Fibroblast of upper back skin (primary cell): ENCODE data around the gene BHLHA15.

Experiments used
- DNase-seq: peaks from one replicate; pipeline ENCODE4 v3.0.0-alpha.2; 2013

BHLHA15 gene

DNA sequence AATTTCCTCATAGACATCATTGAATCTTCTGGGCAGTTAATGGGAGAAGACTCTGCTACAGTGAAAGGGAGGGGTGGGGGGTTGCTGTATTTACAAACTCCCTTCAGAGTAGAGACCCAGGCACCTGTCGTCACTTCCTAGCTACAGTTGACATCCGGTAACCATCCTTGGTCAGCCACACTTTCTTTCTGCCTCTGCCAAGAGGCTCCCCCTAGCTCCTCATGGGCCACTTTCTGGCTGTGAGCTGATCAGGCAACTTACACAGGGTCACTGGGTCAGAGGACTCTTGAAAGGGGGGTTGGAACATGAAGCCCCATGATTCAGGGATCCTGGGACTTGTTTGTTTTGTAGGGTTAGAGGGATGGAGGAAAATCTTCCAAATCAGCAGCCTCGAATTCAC is 39.5 kb downstream of the BHLHA15 start:
- DNase-seq: no peak

DNA sequence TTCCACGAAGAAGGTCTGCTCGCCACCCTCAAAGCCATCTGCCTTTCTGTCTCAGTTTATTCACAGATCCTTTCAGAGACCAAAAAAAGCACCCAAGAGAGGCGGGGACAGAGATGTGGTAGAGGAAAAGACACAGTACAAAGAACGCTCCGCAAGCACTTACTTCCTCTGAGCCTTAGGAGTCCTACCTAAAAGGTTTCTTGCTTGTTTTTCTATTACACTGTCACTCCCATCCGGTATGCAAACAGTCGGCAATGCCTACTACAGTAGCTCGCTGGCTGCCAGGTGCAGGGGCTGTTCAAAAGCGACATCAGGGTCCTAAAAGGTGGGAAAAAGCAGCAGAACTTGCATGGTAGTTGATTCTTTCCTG is 40.0 kb downstream of the BHLHA15 start:
- no peak for DNase-seq

GRCh38 chr7:98251601-98252424 is 40.6 kb downstream of the BHLHA15 start, which contains the start of gene TECPR1:
Gene TECPR1, minus strand, starts transcription at chr7:98252232. Its CDS starts 6,086 bp downstream, at chr7:98246146.
- DNase-seq: peak; percentile 84

GRCh38 chr7:98252425-98253054 is 41.3 kb downstream of the BHLHA15 start:
- DNase-seq: no peak

DNA sequence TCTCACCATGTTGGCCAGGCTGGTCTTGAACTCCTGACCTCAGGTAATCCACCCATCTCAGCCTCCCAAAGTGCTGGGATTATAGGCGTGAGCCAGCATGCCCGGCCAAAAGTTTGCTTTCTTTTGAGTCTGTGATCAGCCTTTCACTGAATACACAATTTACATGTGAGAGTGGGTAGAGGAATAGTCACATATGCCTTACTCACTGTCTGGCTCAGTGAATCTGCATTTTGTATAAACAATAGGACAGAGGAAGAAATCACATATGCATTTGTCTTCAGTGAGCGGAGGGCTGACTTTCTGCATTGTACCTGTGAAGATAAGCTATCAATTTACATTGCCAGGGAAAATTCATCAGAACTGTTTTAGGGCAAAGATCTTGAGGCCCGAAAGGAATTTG is 43.3 kb downstream of the BHLHA15 start:
- no peak for DNase-seq

- no peak for DNase-seq
Measured at GRCh38 chr7:98254951-98255610, 43.8 kb downstream of the BHLHA15 start.

DNA sequence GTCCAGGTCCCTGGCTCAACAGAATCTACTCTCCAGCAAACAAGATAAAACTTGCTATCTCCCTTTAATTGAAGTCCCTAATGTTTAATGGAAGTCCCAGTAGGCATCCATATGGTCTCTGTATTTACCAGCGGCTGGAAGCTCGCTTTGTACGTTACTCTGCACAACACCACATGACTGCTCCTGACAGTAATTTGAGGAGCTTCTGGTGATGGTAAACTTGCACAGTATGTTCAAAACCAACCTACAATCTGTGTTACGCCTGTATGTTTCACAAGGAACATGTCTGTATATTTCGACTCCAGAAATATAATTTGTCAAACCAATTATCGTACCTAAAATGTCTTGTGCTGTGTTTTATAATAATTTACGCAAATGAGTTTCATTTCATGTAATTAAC is 45.2 kb downstream of the BHLHA15 start:
- DNase-seq: no peak

DNA sequence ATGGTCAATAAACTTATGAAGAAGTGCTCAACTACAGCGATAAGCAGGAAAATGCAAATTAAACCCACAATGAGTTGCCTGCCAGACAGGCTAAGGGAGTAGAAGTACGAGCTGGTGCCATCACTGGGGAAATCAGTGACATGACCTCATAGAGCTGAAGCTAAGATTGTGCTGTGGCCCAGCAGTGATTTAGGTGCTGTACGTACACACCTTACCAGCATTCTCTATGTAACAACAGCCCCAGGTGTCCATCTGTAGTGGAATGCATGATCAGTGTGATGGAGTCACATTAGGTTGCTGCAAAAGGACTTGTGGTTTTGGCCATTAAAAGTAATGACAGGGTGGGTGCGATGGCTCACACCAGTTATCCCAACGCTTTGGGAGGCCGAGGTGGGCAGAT is 46.5 kb downstream of the BHLHA15 start:
- no peak for DNase-seq
